Glutamatergic neuron (in vitro differentiated cells): ENCODE results near the gene ZNF532. TPM values are rescaled to one million over a fixed set of nuclear protein-coding genes. Genes with fewer than 3 reads are reported as not detected.

Source experiments
- DNase-seq: peaks from one replicate; pipeline ENCODE4 v3.0.0; 2022
- H3K27ac Mint-ChIP-seq: one replicate; pipeline ENCODE4 v1.8.0; 2020; ENCODE audit warnings: mild to moderate bottlenecking, mixed read lengths, inconsistent platforms; ENCODE audit not compliant: unreplicated experiment
- H3K27me3 Mint-ChIP-seq: one replicate; pipeline ENCODE4 v1.8.0; 2020; ENCODE audit warnings: mild to moderate bottlenecking, moderate library complexity, mixed read lengths, inconsistent platforms; ENCODE audit not compliant: unreplicated experiment
- H3K36me3 Mint-ChIP-seq: one replicate; pipeline ENCODE4 v1.8.0; 2020; ENCODE audit warnings: mild to moderate bottlenecking, mixed read lengths, inconsistent platforms; ENCODE audit not compliant: unreplicated experiment
- H3K4me1 Mint-ChIP-seq: one replicate; pipeline ENCODE4 v1.8.0; 2020; ENCODE audit warnings: mild to moderate bottlenecking, low read depth, mixed read lengths, inconsistent platforms; ENCODE audit not compliant: unreplicated experiment
- H3K4me3 Mint-ChIP-seq: one replicate; pipeline ENCODE4 v1.8.0; 2020; ENCODE audit warnings: mild to moderate bottlenecking, mixed read lengths, inconsistent platforms; ENCODE audit not compliant: unreplicated experiment
- H3K9me3 Mint-ChIP-seq: one replicate; pipeline ENCODE4 v1.8.0; 2020; ENCODE audit warnings: mild to moderate bottlenecking, moderate library complexity, mixed read lengths, inconsistent platforms; ENCODE audit not compliant: unreplicated experiment
- CTCF ChIP-seq: fragments of 200-600 bp; sonication (generic); IDR thresholded peaks from one replicate; pipeline ENCODE4 v1.5.0; 2021; ENCODE audit not compliant: partially characterized antibody, unreplicated experiment
- total RNA-seq: library from RNA; stranded (reverse); fragmentation: NEBNext Ultra II Directional; extraction: Animal tissue kit (Norgen Biotek cat#: 25700); gene quantifications from one replicate; pipeline ENCODE4 v1.2.1, GENCODE V29; 2021; ENCODE audit not compliant: unreplicated experiment

ZNF532 gene
- total RNA-seq, 1 donor from 2014 or later: 217 TPM

GRCh38 chr18:58960508-58960907 is 95.8 kb downstream of the ZNF532 start:
- Mint-ChIP-seq H3K4me3 (no peak overlapping the region), H3K36me3 (peaks cover 4% of the 10 kb centered on the region), H3K27ac (peak overlapping the region; percentile 7), H3K9me3 (peaks cover 8% of the 10 kb centered on the region), H3K27me3 (peaks cover 8% of the 10 kb centered on the region), H3K4me1 (peaks cover 30% of the 10 kb centered on the region)
- no peak for DNase-seq
- TF ChIP-seq CTCF: no peak

GRCh38 chr18:58960946-58961722 is 96.5 kb downstream of the ZNF532 start:
- no peak for TF ChIP-seq CTCF
- Mint-ChIP-seq H3K4me1 (peaks cover 36% of the 10 kb centered on the region), H3K27ac (peak overlapping the region; percentile 40), H3K4me3 (no peak overlapping the region), H3K36me3 (peaks cover 4% of the 10 kb centered on the region), H3K9me3 (peaks cover 7% of the 10 kb centered on the region), H3K27me3 (peaks cover 8% of the 10 kb centered on the region)
- DNase-seq: no peak

GRCh38 chr18:58962336-58962735 is 97.7 kb downstream of the ZNF532 start:
- Mint-ChIP-seq H3K4me1 (peaks cover 38% of the 10 kb centered on the region), H3K36me3 (peaks cover 4% of the 10 kb centered on the region), H3K27ac (no peak overlapping the region), H3K4me3 (no peak overlapping the region), H3K27me3 (peaks cover 8% of the 10 kb centered on the region), H3K9me3 (peaks cover 5% of the 10 kb centered on the region)
- TF ChIP-seq CTCF: no peak
- no peak for DNase-seq

- Mint-ChIP-seq H3K9me3 (peaks cover 10% of the 10 kb centered on the region), H3K36me3 (peaks cover 10% of the 10 kb centered on the region), H3K27me3 (peaks cover 12% of the 10 kb centered on the region), H3K4me1 (peaks cover 54% of the 10 kb centered on the region), H3K27ac (peak overlapping the region; percentile 23), H3K4me3 (peak overlapping the region; percentile 3)
- TF ChIP-seq CTCF: no peak
- DNase-seq: no peak
These were observed 100.8 kb downstream of the ZNF532 start for GRCh38 chr18:58965291-58966004.

GRCh38 chr18:58966005-58966677 is 101.5 kb downstream of the ZNF532 start:
- H3K4me1 Mint-ChIP-seq: peaks cover 53% of the 10 kb centered on the region
- H3K9me3 Mint-ChIP-seq: peaks cover 13% of the 10 kb centered on the region
- peaks cover 10% of the 10 kb centered on the region for H3K36me3 Mint-ChIP-seq
- peak overlapping the region; percentile 3 for H3K4me3 Mint-ChIP-seq
- TF ChIP-seq CTCF: no peak
- peak overlapping the region; percentile 23 for H3K27ac Mint-ChIP-seq
- peaks cover 8% of the 10 kb centered on the region for H3K27me3 Mint-ChIP-seq
- DNase-seq: no peak
